Measurements from ENCODE around the gene HINFP. TPM values are rescaled to one million over a fixed set of nuclear protein-coding genes. Genes with fewer than 3 reads are reported as not detected.

HINFP gene
- total and polyA plus RNA-seq, 9 of the 15 experiments (the other 6 are each of a cell fraction or from before 2014, with no cell fraction given), result 13.8 to 34.1 (median 22.5) TPM

DNA sequence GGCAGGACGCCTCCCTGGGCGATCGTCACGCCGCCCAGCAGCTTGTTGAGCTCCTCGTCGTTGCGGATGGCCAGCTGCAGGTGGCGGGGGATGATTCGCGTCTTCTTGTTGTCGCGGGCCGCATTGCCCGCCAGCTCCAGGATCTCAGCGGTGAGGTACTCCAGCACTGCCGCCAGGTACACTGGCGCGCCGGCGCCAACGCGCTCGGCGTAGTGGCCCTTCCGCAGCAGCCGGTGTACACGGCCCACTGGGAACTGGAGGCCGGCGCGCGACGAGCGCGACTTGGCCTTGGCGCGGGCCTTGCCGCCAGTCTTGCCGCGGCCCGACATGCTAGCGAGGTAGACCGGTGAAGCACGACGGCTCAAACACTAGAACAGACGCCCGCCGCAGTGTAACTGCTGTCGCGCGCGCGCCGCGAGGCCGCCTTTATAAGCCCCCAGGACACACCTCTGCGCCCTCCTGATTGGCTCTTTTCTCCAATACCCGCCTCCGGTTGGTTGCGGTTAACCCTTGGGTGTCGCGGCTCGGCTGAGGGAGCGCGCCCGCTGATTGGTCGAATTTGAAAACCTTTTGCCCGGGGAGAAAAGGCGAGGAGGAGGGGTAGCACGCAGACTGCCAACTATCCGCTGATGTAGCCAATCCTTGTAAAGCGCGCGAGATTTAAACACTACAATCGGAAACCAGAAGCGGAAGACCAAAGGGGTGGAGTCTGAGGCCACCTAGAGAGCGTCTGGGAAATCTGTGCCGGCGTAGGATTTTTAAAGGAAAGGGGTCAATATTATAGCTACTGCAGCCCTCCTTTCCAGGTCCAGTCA is 26.1 kb upstream of the HINFP start (continued):
- TF ChIP-seq ETV6 (IDR thresholded peaks at IDR 0.05; ENCODE audit: borderline replicate concordance in 1 of 2, low read depth in 2 of 2, low read length in 1 of 2), result 0 out of 4 replicates have a peak, but pooled peaks of 1 of the 2 experiments have one; percentile 22
- TF ChIP-seq ETV6 (CRISPR knock-in tag; IDR thresholded peaks at IDR 0.05; ENCODE audit: borderline replicate concordance), result peak; percentile 71; the same call in 1 of the 2 replicates
- TF ChIP-seq MNT (conservative IDR thresholded peaks at IDR 0.05), result peak; percentile 78 to 89
- TF ChIP-seq JUND (IDR thresholded peaks at IDR 0.05; ENCODE audit: borderline replicate concordance, low read depth, low read length), result peak; percentile 3; the same call in 1 of the 2 replicates
- TF ChIP-seq JUND (tag; IDR thresholded peaks at IDR 0.05; ENCODE audit: borderline replicate concordance, low read depth, low read length), result no peak; the same call in 2 of the 3 replicates
- peak; percentile 91 for TF ChIP-seq ZBED1 (IDR thresholded peaks at IDR 0.05)
- TF ChIP-seq RNF2 (IDR thresholded peaks at IDR 0.05), result peak; percentile 72; the same call in 1 of the 2 replicates
- TF ChIP-seq BRF2 (IDR thresholded peaks at IDR 0.05; ENCODE audit: borderline replicate concordance, insufficient read depth, insufficient read length), result no peak
- TF ChIP-seq ZNF274 (IDR thresholded peaks at IDR 0.05; ENCODE audit: borderline replicate concordance, low read depth, low read length), result no peak
- TF ChIP-seq ZNF444 (CRISPR knock-in tag; IDR thresholded peaks at IDR 0.05), result no peak
- TF ChIP-seq CCNT2 (IDR thresholded peaks at IDR 0.05; ENCODE audit: borderline replicate concordance, extremely low read depth, insufficient read length, low read depth, low read length), result peak; percentile 66
- TF ChIP-seq FOXJ2 (tag; IDR thresholded peaks at IDR 0.05), result peak; percentile 30; the same call in 1 of the 2 replicates
- peak; percentile 24; the same call in 1 of the 2 replicates for TF ChIP-seq NR4A1 (CRISPR knock-in tag; IDR thresholded peaks at IDR 0.05)
- TF ChIP-seq NR4A1 (tag; IDR thresholded peaks at IDR 0.05), result peak; percentile 58; the same call in 1 of the 2 replicates
- peak in 1 of 2 experiments; percentile 53; a peak in 1 of 4 replicates for TF ChIP-seq CSDE1 (IDR thresholded peaks at IDR 0.05)
- TF ChIP-seq, protein P1, sequence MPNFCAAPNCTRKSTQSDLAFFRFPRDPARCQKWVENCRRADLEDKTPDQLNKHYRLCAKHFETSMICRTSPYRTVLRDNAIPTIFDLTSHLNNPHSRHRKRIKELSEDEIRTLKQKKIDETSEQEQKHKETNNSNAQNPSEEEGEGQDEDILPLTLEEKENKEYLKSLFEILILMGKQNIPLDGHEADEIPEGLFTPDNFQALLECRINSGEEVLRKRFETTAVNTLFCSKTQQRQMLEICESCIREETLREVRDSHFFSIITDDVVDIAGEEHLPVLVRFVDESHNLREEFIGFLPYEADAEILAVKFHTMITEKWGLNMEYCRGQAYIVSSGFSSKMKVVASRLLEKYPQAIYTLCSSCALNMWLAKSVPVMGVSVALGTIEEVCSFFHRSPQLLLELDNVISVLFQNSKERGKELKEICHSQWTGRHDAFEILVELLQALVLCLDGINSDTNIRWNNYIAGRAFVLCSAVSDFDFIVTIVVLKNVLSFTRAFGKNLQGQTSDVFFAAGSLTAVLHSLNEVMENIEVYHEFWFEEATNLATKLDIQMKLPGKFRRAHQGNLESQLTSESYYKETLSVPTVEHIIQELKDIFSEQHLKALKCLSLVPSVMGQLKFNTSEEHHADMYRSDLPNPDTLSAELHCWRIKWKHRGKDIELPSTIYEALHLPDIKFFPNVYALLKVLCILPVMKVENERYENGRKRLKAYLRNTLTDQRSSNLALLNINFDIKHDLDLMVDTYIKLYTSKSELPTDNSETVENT (CRISPR knock-in tag; IDR thresholded peaks at IDR 0.05), result peak; percentile 95
- TF ChIP-seq, protein P2, sequence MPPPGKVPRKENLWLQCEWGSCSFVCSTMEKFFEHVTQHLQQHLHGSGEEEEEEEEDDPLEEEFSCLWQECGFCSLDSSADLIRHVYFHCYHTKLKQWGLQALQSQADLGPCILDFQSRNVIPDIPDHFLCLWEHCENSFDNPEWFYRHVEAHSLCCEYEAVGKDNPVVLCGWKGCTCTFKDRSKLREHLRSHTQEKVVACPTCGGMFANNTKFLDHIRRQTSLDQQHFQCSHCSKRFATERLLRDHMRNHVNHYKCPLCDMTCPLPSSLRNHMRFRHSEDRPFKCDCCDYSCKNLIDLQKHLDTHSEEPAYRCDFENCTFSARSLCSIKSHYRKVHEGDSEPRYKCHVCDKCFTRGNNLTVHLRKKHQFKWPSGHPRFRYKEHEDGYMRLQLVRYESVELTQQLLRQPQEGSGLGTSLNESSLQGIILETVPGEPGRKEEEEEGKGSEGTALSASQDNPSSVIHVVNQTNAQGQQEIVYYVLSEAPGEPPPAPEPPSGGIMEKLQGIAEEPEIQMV (tag; conservative IDR thresholded peaks at IDR 0.05; ENCODE audit: low read depth), result no peak
- peak; percentile 100 for TF ChIP-seq FIP1L1 (IDR thresholded peaks at IDR 0.05; ENCODE audit: low read depth, low read length, poor library complexity, severe bottlenecking)
